A673 (cell line): Measurements from ENCODE around the gene SDF2L1. TPM values are rescaled to one million over a fixed set of nuclear protein-coding genes. Genes with fewer than 3 reads are reported as not detected.
A peak's percentile ranks its signal among the peaks of the same experiment; 100 is the strongest.

Experiments used
- BruUV-seq: library from RNA; stranded (reverse); fragments of 400-500 nt; replicated peaks from 2 replicates; lab custom pipeline; 2021; lab: Mats Ljungman, UMichigan
- CTCF ChIA-PET: fragments of 300-600 bp; sonication (Branson Sonifier 250); formaldehyde crosslinking; loops from one replicate; lab custom pipeline; 2022; ENCODE audit warnings: antibody characterized with exemption; lab: Charles Lee
- POLR2A ChIA-PET: fragments of 300-600 bp; sonication (Branson Sonifier 250); formaldehyde crosslinking; loops from one replicate; lab custom pipeline; 2022; ENCODE audit warnings: antibody characterized with exemption; ENCODE audit not compliant: low non-redundant PET; lab: Charles Lee
- DNase-seq: peaks from one replicate; pipeline ENCODE4 v3.0.0-alpha.2; 2015; ENCODE audit warnings: low spot score
- H3K27ac ChIP-seq: fragments of 200-600 bp; sonication (generic); 2 replicates; pipeline ENCODE4 v1.5.1; 2016; ENCODE audit warnings: mixed run types, low read depth, mild to moderate bottlenecking, mixed read lengths, antibody characterized with exemption, low read length; ENCODE audit not compliant: poor library complexity, severe bottlenecking
- H3K27me3 ChIP-seq: fragments of 200-600 bp; sonication (generic); replicated peaks from 2 replicates; pipeline ENCODE4 v1.6.1; 2017; ENCODE audit warnings: mixed run types, low read depth, mild to moderate bottlenecking, mixed read lengths, antibody characterized with exemption, low read length; ENCODE audit not compliant: insufficient read depth, poor library complexity
- H3K36me3 ChIP-seq: fragments of 200-600 bp; sonication (generic); 2 replicates; pipeline ENCODE4 v1.6.1; 2016; ENCODE audit warnings: mixed run types, mild to moderate bottlenecking, mixed read lengths, antibody characterized with exemption, low read length; ENCODE audit not compliant: insufficient read depth, poor library complexity, severe bottlenecking
- H3K4me1 ChIP-seq: fragments of 200-600 bp; sonication (generic); 2 replicates; pipeline ENCODE4 v1.6.1; 2017; ENCODE audit warnings: mixed run types, mild to moderate bottlenecking, mixed read lengths, antibody characterized with exemption, low read length; ENCODE audit not compliant: insufficient read depth, poor library complexity, severe bottlenecking
- H3K4me3 ChIP-seq: fragments of 200-600 bp; sonication (generic); 2 replicates; pipeline ENCODE4 v1.5.1; 2016; ENCODE audit warnings: low read depth, mixed run types, mild to moderate bottlenecking, mixed read lengths, low read length; ENCODE audit not compliant: poor library complexity, severe bottlenecking
- H3K9me3 ChIP-seq: fragments of 200-600 bp; sonication (generic); 2 replicates; pipeline ENCODE4 v1.6.1; 2016; ENCODE audit warnings: mixed run types, low read depth, mild to moderate bottlenecking, mixed read lengths, antibody characterized with exemption, low read length; ENCODE audit not compliant: poor library complexity, severe bottlenecking
- CTCF ChIP-seq: fragments of 300-800, 200-600 bp; sonication (generic); conservative IDR thresholded peaks from 2 replicates; pipeline ENCODE4 v1.5.1; 2017; ENCODE audit warnings: low read depth, mild to moderate bottlenecking, antibody characterized with exemption, low read length, moderate library complexity, mixed read lengths
- EZH2 ChIP-seq: fragments of 200-600 bp; sonication (generic); IDR thresholded peaks from 2 replicates; pipeline ENCODE4 v1.6.1; 2017; ENCODE audit warnings: borderline replicate concordance, low read depth, mild to moderate bottlenecking, mixed read lengths, antibody characterized with exemption, low read length; ENCODE audit not compliant: poor library complexity, severe bottlenecking
- intact Hi-C: fragments of 100-400 bp; cut with micrococcal nuclease; formaldehyde crosslinking; loops from one replicate; pipeline ENCODE4 v1.10.0; 2022; ENCODE audit not compliant: unreplicated experiment
- total RNA-seq: library from RNA; stranded (reverse); gene quantifications from 2 replicates; pipeline ENCODE4 v1.2.3, GENCODE V29; 2021

SDF2L1 gene
- total RNA-seq, 1 experiment from 2014 or later = 50.1 TPM

GRCh38 chr22:21646608-21647590 lies 4.8 kb downstream of the SDF2L1 start:
- TF ChIP-seq EZH2 = no peak
- peak; percentile 88 for TF ChIP-seq CTCF
- Histone ChIP-seq H3K9me3 (no peaks in the 10 kb centered on the region), H3K4me3 (no peak overlapping the region), H3K36me3 (no peaks in the 10 kb centered on the region), H3K27ac (no peak overlapping the region), H3K27me3 (no peaks in the 10 kb centered on the region), H3K4me1 (peaks cover 11% of the 10 kb centered on the region)
- peak; percentile 91 for DNase-seq
- intact Hi-C loops = no loop called here
- ChIA-PET POLR2A (no interaction called here), CTCF (interaction anchor here (0.6 to 1.1 kb wide), 7 partner anchors 10 to 843 kb away, joined by 3 to 4 read pairs (median 3); partner anchors contain the start of gene CCDC116)
- no TSS peak for BruUV-seq

- no peak overlapping the region for H3K27ac ChIP-seq
- no peaks in the 10 kb centered on the region for H3K27me3 ChIP-seq
- H3K9me3 ChIP-seq = no peaks in the 10 kb centered on the region
- peaks cover 16% of the 10 kb centered on the region for H3K36me3 ChIP-seq
- TF ChIP-seq EZH2 = no peak
- TF ChIP-seq CTCF = no peak
- intact Hi-C loops = no loop called here
- peaks cover 6% of the 10 kb centered on the region for H3K4me1 ChIP-seq
- CTCF ChIA-PET = no interaction called here
- no peak overlapping the region for H3K4me3 ChIP-seq
- no peak for DNase-seq
- POLR2A ChIA-PET = no interaction called here
- BruUV-seq = no TSS peak
These were observed 8.2 kb downstream of the SDF2L1 start for GRCh38 chr22:21650280-21650679.

GRCh38 chr22:21650823-21651520 lies 8.9 kb downstream of the SDF2L1 start:
- Histone ChIP-seq H3K36me3 (peaks cover 16% of the 10 kb centered on the region), H3K27me3 (no peaks in the 10 kb centered on the region), H3K27ac (peak overlapping the region; percentile 83), H3K4me3 (peak overlapping the region; percentile 67), H3K4me1 (peaks cover 6% of the 10 kb centered on the region), H3K9me3 (no peaks in the 10 kb centered on the region)
- BruUV-seq = TSS peak; percentile 81
- no peak for DNase-seq
- ChIA-PET CTCF (no interaction called here), POLR2A (no interaction called here)
- TF ChIP-seq CTCF (no peak), EZH2 (no peak)
- intact Hi-C loops = no loop called here
